ENCODE measurements around the gene FCHSD2.

DNA sequence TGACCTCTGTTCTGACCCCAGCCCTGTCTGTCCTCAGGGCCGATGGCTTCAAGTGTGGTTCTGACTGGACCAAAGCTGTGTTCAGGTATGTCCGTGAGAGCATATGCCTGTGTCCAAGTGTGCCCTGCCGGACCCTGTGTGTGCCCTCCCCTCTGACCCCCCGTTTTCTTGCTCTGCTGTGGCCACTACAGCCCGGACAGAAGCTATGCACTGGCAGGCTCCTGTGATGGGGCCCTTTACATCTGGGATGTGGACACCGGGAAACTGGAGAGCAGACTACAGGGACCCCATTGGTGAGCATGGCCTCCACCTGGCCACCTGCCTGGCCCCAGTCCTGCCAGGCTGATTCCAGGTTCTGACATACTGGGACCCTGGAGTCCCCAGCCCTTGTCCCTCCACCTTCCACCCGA, 313.4 kb downstream of the FCHSD2 start:
- TF ChIP-seq POLR2A (IDR thresholded peaks at IDR 0.05; ENCODE audit: low read depth) (no peak), CTCF (IDR thresholded peaks at IDR 0.05) (no peak), EP300 (IDR thresholded peaks at IDR 0.05) (no peak), POLR2AphosphoS5 (IDR thresholded peaks at IDR 0.05) (no peak)
